Measurements from ENCODE around the gene TMEM151B. TPM values are rescaled to one million over a fixed set of nuclear protein-coding genes. Genes with fewer than 3 reads are reported as not detected.

The TMEM151B gene
- total and polyA plus RNA-seq, 2 donors, result 0.09 to 0.50 TPM

DNA sequence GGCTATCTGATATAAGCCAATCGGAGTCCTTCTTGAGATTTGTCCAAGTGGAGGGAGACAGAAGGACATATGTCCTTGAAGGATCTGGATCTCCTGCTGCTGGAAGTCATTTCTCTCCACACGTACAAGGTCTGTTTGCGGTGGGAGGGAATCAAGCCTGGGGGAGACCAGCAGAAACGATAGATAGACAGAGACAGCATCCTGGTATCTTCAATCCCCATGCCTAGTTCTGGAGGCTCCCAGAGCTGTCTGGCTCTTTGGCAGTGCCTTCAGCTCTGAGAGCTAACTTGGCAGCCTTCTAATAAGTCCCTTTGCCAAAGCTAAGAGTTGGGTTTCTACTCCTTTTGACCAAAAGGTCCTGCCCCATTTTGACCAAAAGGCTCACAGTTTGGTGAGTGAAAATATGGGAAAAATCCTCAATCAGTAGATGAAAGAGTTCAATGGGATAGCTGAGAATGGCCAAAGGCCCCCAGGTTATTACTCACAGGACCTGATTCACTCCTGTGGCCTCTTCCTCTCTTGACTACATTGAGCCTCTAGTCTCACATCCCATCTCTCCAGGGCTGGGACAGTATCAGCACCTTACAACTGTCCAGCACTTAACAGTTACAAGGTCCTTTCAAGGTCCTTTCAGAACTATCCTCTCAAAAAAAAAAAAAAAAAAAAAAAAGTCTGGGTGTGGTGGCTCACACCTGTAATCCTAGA, 22.6 kb downstream of the TMEM151B start:
- Histone ChIP-seq H3K4me3 (ENCODE audit: low read length in 2 of 2) (no peak overlapping the region), H3K4me1 (ENCODE audit: control insufficient read depth in 2 of 2, insufficient read depth in 2 of 2, low read length in 2 of 2) (peaks cover 2 to 5% of the 10 kb centered on the region in 2 donors), H3K27ac (ENCODE audit: low read depth in 1 of 2, low read length in 1 of 2) (no peak overlapping the region), H3K9me3 (ENCODE audit: control insufficient read depth in 2 of 2, insufficient read depth in 1 of 2, low read length in 1 of 2) (peaks cover 0 to 3% of the 10 kb centered on the region in 2 donors), H3K27me3 (ENCODE audit: control insufficient read depth in 2 of 2, insufficient read depth in 1 of 2, low read length in 1 of 2) (peaks cover 26 to 80% of the 10 kb centered on the region in 2 donors), H3K36me3 (ENCODE audit: control insufficient read depth in 2 of 2, insufficient read depth in 2 of 2, low read length in 1 of 2) (no peaks in the 10 kb centered on the region)
- no peak for DNase-seq (ENCODE audit: low read depth in 6 of 9, low spot score in 9 of 9)
- 92% methylated on average over 4 of the region's 4 CpGs for WGBS

GRCh38 chr6:44294832-44295791, 24.9 kb downstream of the TMEM151B start:
- WGBS, result 85% methylated on average over 7 of the region's 7 CpGs
- Histone ChIP-seq H3K27me3 (ENCODE audit: control insufficient read depth in 2 of 2, insufficient read depth in 1 of 2, low read length in 1 of 2) (peaks cover 32 to 81% of the 10 kb centered on the region in 2 donors), H3K27ac (ENCODE audit: low read depth in 1 of 2, low read length in 1 of 2) (no peak overlapping the region), H3K36me3 (ENCODE audit: control insufficient read depth in 2 of 2, insufficient read depth in 2 of 2, low read length in 1 of 2) (peaks cover under 1 to 1% of the 10 kb centered on the region in 2 donors), H3K4me1 (ENCODE audit: control insufficient read depth in 2 of 2, insufficient read depth in 2 of 2, low read length in 2 of 2) (peaks cover 2 to 8% of the 10 kb centered on the region in 2 donors), H3K4me3 (ENCODE audit: low read length in 2 of 2) (no peak overlapping the region), H3K9me3 (ENCODE audit: control insufficient read depth in 2 of 2, insufficient read depth in 1 of 2, low read length in 1 of 2) (peaks cover 0 to 3% of the 10 kb centered on the region in 2 donors)
- DNase-seq (ENCODE audit: low read depth in 6 of 9, low spot score in 9 of 9), result no peak

- peak in 2 of 9 donors; percentile 33 to 43 for DNase-seq (ENCODE audit: low read depth in 6 of 9, low spot score in 9 of 9)
- Histone ChIP-seq H3K36me3 (ENCODE audit: control insufficient read depth in 2 of 2, insufficient read depth in 2 of 2, low read length in 1 of 2) (peaks cover 19 to 24% of the 10 kb centered on the region in 2 donors), H3K27ac (ENCODE audit: low read depth in 1 of 2, low read length in 1 of 2) (no peak overlapping the region), H3K27me3 (ENCODE audit: control insufficient read depth in 2 of 2, insufficient read depth in 1 of 2, low read length in 1 of 2) (peaks cover 32 to 59% of the 10 kb centered on the region in 2 donors), H3K4me3 (ENCODE audit: low read length in 2 of 2) (peak overlapping the region in 1 of 2 donors; percentile 41), H3K4me1 (ENCODE audit: control insufficient read depth in 2 of 2, insufficient read depth in 2 of 2, low read length in 2 of 2) (peaks cover 2 to 8% of the 10 kb centered on the region in 2 donors), H3K9me3 (ENCODE audit: control insufficient read depth in 2 of 2, insufficient read depth in 1 of 2, low read length in 1 of 2) (peaks cover 1 to 3% of the 10 kb centered on the region in 2 donors)
- WGBS, result 1% methylated on average over 86 of the region's 86 CpGs
Observed at GRCh38 chr6:44297063-44298038, 27.1 kb downstream of the TMEM151B start.

GRCh38 chr6:44298055-44298803, 28.0 kb downstream of the TMEM151B start:
- no peak for DNase-seq (ENCODE audit: low read depth in 6 of 9, low spot score in 9 of 9)
- peaks cover 1 to 3% of the 10 kb centered on the region in 2 donors for H3K9me3 ChIP-seq (ENCODE audit: control insufficient read depth in 2 of 2, insufficient read depth in 1 of 2, low read length in 1 of 2)
- no peak overlapping the region for H3K27ac ChIP-seq (ENCODE audit: low read depth in 1 of 2, low read length in 1 of 2)
- no peak overlapping the region for H3K4me3 ChIP-seq (ENCODE audit: low read length in 2 of 2)
- H3K36me3 ChIP-seq (ENCODE audit: control insufficient read depth in 2 of 2, insufficient read depth in 2 of 2, low read length in 1 of 2), result peaks cover 28 to 32% of the 10 kb centered on the region in 2 donors
- WGBS, result 65% methylated on average over 20 of the region's 20 CpGs
- H3K4me1 ChIP-seq (ENCODE audit: control insufficient read depth in 2 of 2, insufficient read depth in 2 of 2, low read length in 2 of 2), result peaks cover 2 to 8% of the 10 kb centered on the region in 2 donors
- peaks cover 32 to 52% of the 10 kb centered on the region in 2 donors for H3K27me3 ChIP-seq (ENCODE audit: control insufficient read depth in 2 of 2, insufficient read depth in 1 of 2, low read length in 1 of 2)

- Histone ChIP-seq H3K27me3 (ENCODE audit: control insufficient read depth in 2 of 2, insufficient read depth in 1 of 2, low read length in 1 of 2) (peaks cover 30 to 48% of the 10 kb centered on the region in 2 donors), H3K4me3 (ENCODE audit: low read length in 2 of 2) (no peak overlapping the region), H3K36me3 (ENCODE audit: control insufficient read depth in 2 of 2, insufficient read depth in 2 of 2, low read length in 1 of 2) (peaks cover 34 to 38% of the 10 kb centered on the region in 2 donors), H3K9me3 (ENCODE audit: control insufficient read depth in 2 of 2, insufficient read depth in 1 of 2, low read length in 1 of 2) (peaks cover 0 to 1% of the 10 kb centered on the region in 2 donors), H3K27ac (ENCODE audit: low read depth in 1 of 2, low read length in 1 of 2) (no peak overlapping the region), H3K4me1 (ENCODE audit: control insufficient read depth in 2 of 2, insufficient read depth in 2 of 2, low read length in 2 of 2) (peaks cover 2 to 8% of the 10 kb centered on the region in 2 donors)
- DNase-seq (ENCODE audit: low read depth in 6 of 9, low spot score in 9 of 9), result no peak
- 93% methylated on average over 3 of the region's 3 CpGs for WGBS
Observed at GRCh38 chr6:44298864-44299263, 28.6 kb downstream of the TMEM151B start.

DNA sequence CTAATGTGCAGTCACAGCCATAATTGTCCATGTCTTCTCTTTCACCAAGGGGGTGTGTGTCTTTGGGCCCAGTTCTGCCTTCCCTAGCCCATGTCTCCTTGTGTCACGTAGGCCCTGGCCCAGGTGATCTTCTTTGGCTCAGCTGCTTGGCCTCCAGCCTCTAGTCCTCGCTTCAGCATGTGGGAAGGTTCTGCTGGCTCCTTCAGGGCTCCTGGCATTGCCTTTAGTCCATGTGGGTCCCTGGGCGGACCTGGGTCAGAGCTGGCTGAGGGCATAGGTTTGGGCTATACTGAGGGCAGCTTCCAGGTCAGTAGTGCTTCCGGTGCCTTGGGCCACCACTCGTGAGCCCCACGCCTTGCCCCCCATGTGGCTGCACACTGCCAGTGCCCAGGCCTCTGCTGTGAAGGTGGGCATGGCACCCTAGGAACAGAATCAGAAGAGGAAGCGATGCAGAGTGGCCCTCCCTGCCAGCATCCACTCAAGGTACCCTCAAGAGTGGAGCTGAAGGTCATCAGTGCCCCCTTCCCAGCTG, 30.1 kb downstream of the TMEM151B start:
- Histone ChIP-seq H3K27ac (ENCODE audit: low read depth in 1 of 2, low read length in 1 of 2) (no peak overlapping the region), H3K4me1 (ENCODE audit: control insufficient read depth in 2 of 2, insufficient read depth in 2 of 2, low read length in 2 of 2) (peaks cover 2 to 8% of the 10 kb centered on the region in 2 donors), H3K9me3 (ENCODE audit: control insufficient read depth in 2 of 2, insufficient read depth in 1 of 2, low read length in 1 of 2) (peaks cover 0 to 1% of the 10 kb centered on the region in 2 donors), H3K27me3 (ENCODE audit: control insufficient read depth in 2 of 2, insufficient read depth in 1 of 2, low read length in 1 of 2) (peaks cover 26 to 38% of the 10 kb centered on the region in 2 donors), H3K4me3 (ENCODE audit: low read length in 2 of 2) (no peak overlapping the region), H3K36me3 (ENCODE audit: control insufficient read depth in 2 of 2, insufficient read depth in 2 of 2, low read length in 1 of 2) (peaks cover 49 to 53% of the 10 kb centered on the region in 2 donors)
- WGBS, result 90% methylated on average over 7 of the region's 7 CpGs
- DNase-seq (ENCODE audit: low read depth in 6 of 9, low spot score in 9 of 9), result no peak

DNA sequence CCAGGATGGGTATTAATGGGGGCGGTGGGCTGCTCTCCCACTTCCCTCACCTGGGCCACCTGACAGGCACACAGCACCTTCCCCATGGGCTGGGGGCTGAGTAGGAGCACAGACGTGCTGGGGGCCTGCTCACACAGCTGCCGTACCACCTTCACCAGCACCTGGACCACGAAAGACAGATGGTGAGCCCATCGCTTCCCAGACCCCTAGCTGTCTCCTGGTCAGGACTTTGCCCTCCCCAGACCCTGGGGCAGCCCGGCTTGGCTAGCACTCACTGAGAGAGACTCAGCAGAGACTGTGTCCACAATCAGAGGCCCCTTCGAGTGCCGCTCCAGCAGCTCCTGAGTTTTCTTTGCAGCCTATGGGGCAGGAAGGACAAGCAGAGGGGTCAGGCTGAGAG, 30.9 kb downstream of the TMEM151B start:
- WGBS, result 95% methylated on average over 8 of the region's 8 CpGs
- no peak overlapping the region for H3K27ac ChIP-seq (ENCODE audit: low read depth in 1 of 2, low read length in 1 of 2)
- peaks cover 22 to 31% of the 10 kb centered on the region in 2 donors for H3K27me3 ChIP-seq (ENCODE audit: control insufficient read depth in 2 of 2, insufficient read depth in 1 of 2, low read length in 1 of 2)
- peaks cover 2 to 8% of the 10 kb centered on the region in 2 donors for H3K4me1 ChIP-seq (ENCODE audit: control insufficient read depth in 2 of 2, insufficient read depth in 2 of 2, low read length in 2 of 2)
- no peak for DNase-seq (ENCODE audit: low read depth in 6 of 9, low spot score in 9 of 9)
- peaks cover 0 to 1% of the 10 kb centered on the region in 2 donors for H3K9me3 ChIP-seq (ENCODE audit: control insufficient read depth in 2 of 2, insufficient read depth in 1 of 2, low read length in 1 of 2)
- no peak overlapping the region for H3K4me3 ChIP-seq (ENCODE audit: low read length in 2 of 2)
- peaks cover 56 to 61% of the 10 kb centered on the region in 2 donors for H3K36me3 ChIP-seq (ENCODE audit: control insufficient read depth in 2 of 2, insufficient read depth in 2 of 2, low read length in 1 of 2)
